ENCODE measurements around the gene DISC1. TPM values are rescaled to one million over a fixed set of nuclear protein-coding genes. Genes with fewer than 3 reads are reported as not detected.

The DISC1 gene
- 10 to 100 TPM in 1 of 4 donors, 1 to 10 TPM in 3; 3.3 to 11.4 (median 4.2) TPM for total RNA-seq

- H3K27ac ChIP-seq: peak within 1 kb of the TSS; percentile 83 to 92 (median 88)
- intact Hi-C loops (cut with DNase I): no loop called here
- 0% methylated on average over 22 of the region's 38 CpGs; no CpG with 5 or more reads in 1 of the 2 donors for WGBS, 2 donors
- H3K36me3 ChIP-seq: no peaks in the 10 kb centered on the region
- no peaks in the 10 kb centered on the region for H3K9me3 ChIP-seq
- peak within 1 kb of the TSS; percentile 65 to 85 (median 72) for H3K4me3 ChIP-seq
- H3K27me3 ChIP-seq: peaks cover 0 to 12% (median 0%) of the 10 kb centered on the region in 4 donors
- peaks cover 13 to 52% (median 22%) of the 10 kb centered on the region in 3 donors for H3K4me1 ChIP-seq
- TF ChIP-seq POLR2A (IDR thresholded peaks at IDR 0.05) (peak in 2 of 4 donors; percentile 43 to 46), CTCF (IDR thresholded peaks at IDR 0.05) (no peak)
- DNase-seq: peak; percentile 64
Measured at GRCh38 chr1:231626535-231626950, at the start of gene DISC1. Gene DISC1 (plus strand): TSS chr1:231626790. CDS start chr1:231626868, 78 bp downstream.

- TF ChIP-seq CTCF (IDR thresholded peaks at IDR 0.05): no peak
- TF ChIP-seq POLR2A (IDR thresholded peaks at IDR 0.05): no peak
- WGBS, 2 donors: 83 to 86% methylated on average over 11 of the region's 11 CpGs
Measured at GRCh38 chr1:231576804-231577718, 49.5 kb upstream of the DISC1 start.

GRCh38 chr1:231580874-231581273, 45.7 kb upstream of the DISC1 start:
- WGBS, 2 donors: 82 to 83% methylated on average over 1 of the region's 1 CpG
- no peaks in the 10 kb centered on the region for H3K36me3 ChIP-seq
- no peaks in the 10 kb centered on the region for H3K9me3 ChIP-seq
- TF ChIP-seq POLR2A (IDR thresholded peaks at IDR 0.05) (no peak), CTCF (IDR thresholded peaks at IDR 0.05) (no peak)
- no peak for DNase-seq
- no peak overlapping the region for H3K27ac ChIP-seq
- no peaks in the 10 kb centered on the region for H3K27me3 ChIP-seq
- no peaks in the 10 kb centered on the region for H3K4me1 ChIP-seq
- H3K4me3 ChIP-seq: no peak overlapping the region
- intact Hi-C loops (cut with DNase I): no loop called here

More at GRCh38 chr1:231576804-231577718, 49.5 kb upstream of the DISC1 start:
- Histone ChIP-seq H3K4me1 (peaks cover 0 to 4% (median 0%) of the 10 kb centered on the region in 3 donors), H3K36me3 (no peaks in the 10 kb centered on the region), H3K27me3 (no peaks in the 10 kb centered on the region), H3K27ac (no peak overlapping the region), H3K4me3 (no peak overlapping the region), H3K9me3 (no peaks in the 10 kb centered on the region)
- DNase-seq: no peak
- intact Hi-C loops (cut with DNase I): no loop called here

DNA sequence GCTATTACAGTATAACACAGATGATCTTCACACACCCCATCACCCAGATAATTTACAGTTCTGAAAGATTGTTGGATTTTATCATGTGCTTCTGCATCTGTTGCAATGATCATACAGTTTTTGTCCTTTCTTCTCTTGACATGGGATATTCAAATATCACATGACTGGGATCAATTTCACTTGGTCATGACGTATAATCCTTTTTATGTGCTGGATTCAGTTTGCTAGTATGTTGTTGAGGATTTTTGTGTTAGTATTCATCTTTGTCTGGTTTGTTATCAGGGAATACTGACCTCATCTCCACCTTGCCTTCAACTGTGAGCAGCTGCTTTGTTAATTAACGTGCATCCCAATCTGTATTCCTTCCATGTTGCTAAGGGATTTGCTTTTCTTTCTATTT, 44.7 kb upstream of the DISC1 start:
- no peak overlapping the region for H3K27ac ChIP-seq
- H3K9me3 ChIP-seq: no peaks in the 10 kb centered on the region
- no peaks in the 10 kb centered on the region for H3K4me1 ChIP-seq
- H3K36me3 ChIP-seq: no peaks in the 10 kb centered on the region
- 67% methylated on average over 2 of the region's 2 CpGs for WGBS, 2 donors
- DNase-seq: no peak
- intact Hi-C loops (cut with DNase I): no loop called here
- TF ChIP-seq CTCF (IDR thresholded peaks at IDR 0.05) (no peak), POLR2A (IDR thresholded peaks at IDR 0.05) (no peak)
- H3K27me3 ChIP-seq: no peaks in the 10 kb centered on the region
- no peak overlapping the region for H3K4me3 ChIP-seq

DNA sequence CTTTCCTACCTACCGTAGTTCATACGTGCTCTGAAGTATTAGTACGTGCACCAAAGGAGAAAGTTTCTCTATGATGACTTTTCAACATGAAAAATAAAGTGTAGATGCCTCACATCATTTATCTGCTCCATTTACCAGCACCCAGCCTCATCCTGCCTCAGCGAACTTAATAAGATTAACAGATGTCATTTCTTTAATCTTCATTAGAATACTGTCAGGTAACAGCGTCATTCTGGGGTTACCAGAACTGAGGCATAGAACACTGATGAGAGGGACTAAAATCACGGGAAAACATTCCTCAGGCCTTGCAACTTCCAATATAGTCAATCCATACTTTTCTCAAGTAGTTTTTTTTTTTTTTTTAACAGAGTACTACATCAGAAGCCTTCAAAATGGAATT, 43.2 kb upstream of the DISC1 start:
- no peaks in the 10 kb centered on the region for H3K27me3 ChIP-seq
- H3K4me3 ChIP-seq: no peak overlapping the region
- WGBS, 2 donors: 89 to 92% methylated on average over 6 of the region's 6 CpGs
- H3K36me3 ChIP-seq: no peaks in the 10 kb centered on the region
- intact Hi-C loops (cut with DNase I): no loop called here
- no peak for DNase-seq
- no peak for TF ChIP-seq POLR2A (IDR thresholded peaks at IDR 0.05)
- TF ChIP-seq CTCF (IDR thresholded peaks at IDR 0.05): no peak
- H3K9me3 ChIP-seq: no peaks in the 10 kb centered on the region
- no peak overlapping the region for H3K27ac ChIP-seq
- no peaks in the 10 kb centered on the region for H3K4me1 ChIP-seq
